HAP-1 (cell line): Measurements from ENCODE around the gene AGRN.

Experiments
- DNase-seq, 2 experiments: peaks; one replicate each; pipeline ENCODE4 v3.0.0-alpha.2; 2016 to 2020; ENCODE audit warnings: low spot score in 2 of 2
- H3K27me3 ChIP-seq: fragments of 250-450 bp; sonication (Bioruptor Pico); 2 replicates; pipeline ENCODE4 v1.5.1; 2020; ENCODE audit warnings: low read depth, mild to moderate bottlenecking, moderate library complexity
- H3K36me3 ChIP-seq: fragments of 250-450 bp; sonication (Bioruptor Pico); replicated peaks from 2 replicates; pipeline ENCODE4 v1.5.1; 2020; ENCODE audit warnings: mild to moderate bottlenecking
- H3K4me1 ChIP-seq: fragments of 250-450 bp; sonication (Bioruptor Pico); 2 replicates; pipeline ENCODE4 v1.5.1; 2020; ENCODE audit warnings: mild to moderate bottlenecking
- H3K4me3 ChIP-seq: fragments of 250-450 bp; sonication (Bioruptor Pico); 2 replicates; pipeline ENCODE4 v1.5.1; 2020; ENCODE audit warnings: mild to moderate bottlenecking, moderate library complexity
- H3K9me3 ChIP-seq: fragments of 250-450 bp; sonication (Bioruptor Pico); 2 replicates; pipeline ENCODE4 v1.5.1; 2020; ENCODE audit warnings: mild to moderate bottlenecking, moderate library complexity
- in situ Hi-C: fragments of 300-500 bp; cut with MboI; formaldehyde crosslinking; loops from 3 replicates; pipeline ENCODE4 v1.14.3; 2020; ENCODE audit warnings: low sequenced_read_pairs, inconsistent platforms, mixed read lengths

The AGRN gene

DNA sequence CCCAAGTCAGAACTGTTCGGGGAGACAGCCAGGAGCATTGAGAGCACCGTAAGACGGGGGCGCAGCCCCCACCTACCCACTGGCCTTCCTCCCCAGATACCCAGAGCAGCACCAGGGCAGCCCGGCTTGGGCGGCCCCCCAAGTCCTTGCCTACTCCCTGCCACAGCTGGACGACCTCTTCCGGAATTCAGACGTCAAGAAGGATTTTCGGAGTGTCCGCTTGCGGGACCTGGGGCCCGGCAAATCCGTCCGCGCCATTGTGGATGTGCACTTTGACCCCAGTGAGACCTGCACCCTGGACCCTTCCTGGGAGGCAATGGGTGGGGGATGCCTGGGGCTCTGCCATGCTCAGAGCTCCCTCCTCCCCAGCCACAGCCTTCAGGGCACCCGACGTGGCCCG lies 27.5 kb downstream of the AGRN start:
- in situ Hi-C loops = no loop called here
- Histone ChIP-seq H3K36me3 (peaks cover 63% of the 10 kb centered on the region), H3K9me3 (no peaks in the 10 kb centered on the region), H3K27me3 (no peaks in the 10 kb centered on the region), H3K4me1 (no peaks in the 10 kb centered on the region), H3K4me3 (no peak overlapping the region)
- no peak for DNase-seq

DNA sequence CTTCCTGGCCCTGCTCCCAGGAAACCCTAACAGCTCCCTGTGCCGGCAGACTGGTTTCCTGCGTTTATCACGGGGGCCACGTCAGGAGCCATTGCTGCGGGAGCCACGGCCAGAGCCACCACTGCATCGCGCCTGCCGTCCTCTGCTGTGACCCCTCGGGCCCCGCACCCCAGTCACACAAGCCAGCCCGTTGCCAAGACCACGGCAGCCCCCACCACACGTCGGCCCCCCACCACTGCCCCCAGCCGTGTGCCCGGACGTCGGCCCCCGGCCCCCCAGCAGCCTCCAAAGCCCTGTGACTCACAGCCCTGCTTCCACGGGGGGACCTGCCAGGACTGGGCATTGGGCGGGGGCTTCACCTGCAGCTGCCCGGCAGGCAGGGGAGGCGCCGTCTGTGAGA lies 28.0 kb downstream of the AGRN start:
- no peak overlapping the region for H3K4me3 ChIP-seq
- no peaks in the 10 kb centered on the region for H3K9me3 ChIP-seq
- H3K36me3 ChIP-seq = peaks cover 60% of the 10 kb centered on the region
- no peaks in the 10 kb centered on the region for H3K27me3 ChIP-seq
- no peak for DNase-seq
- H3K4me1 ChIP-seq = no peaks in the 10 kb centered on the region
- in situ Hi-C loops = no loop called here

DNA sequence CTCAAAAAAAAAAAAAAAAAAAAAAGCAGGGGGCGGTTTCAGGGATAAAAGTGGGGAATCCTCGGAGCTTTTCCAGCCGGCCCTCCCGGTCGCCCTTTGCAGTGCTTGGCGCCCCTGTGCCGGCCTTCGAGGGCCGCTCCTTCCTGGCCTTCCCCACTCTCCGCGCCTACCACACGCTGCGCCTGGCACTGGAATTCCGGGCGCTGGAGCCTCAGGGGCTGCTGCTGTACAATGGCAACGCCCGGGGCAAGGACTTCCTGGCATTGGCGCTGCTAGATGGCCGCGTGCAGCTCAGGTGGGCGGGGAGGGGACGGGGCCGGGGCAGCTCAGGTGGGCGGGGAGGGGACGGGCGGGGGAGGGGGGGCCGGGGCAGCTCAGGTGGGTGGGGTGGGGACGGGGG lies 28.8 kb downstream of the AGRN start:
- no peak for DNase-seq
- Histone ChIP-seq H3K4me1 (no peaks in the 10 kb centered on the region), H3K27me3 (no peaks in the 10 kb centered on the region), H3K4me3 (no peak overlapping the region), H3K9me3 (no peaks in the 10 kb centered on the region), H3K36me3 (peaks cover 57% of the 10 kb centered on the region)
- in situ Hi-C loops = no loop called here

DNA sequence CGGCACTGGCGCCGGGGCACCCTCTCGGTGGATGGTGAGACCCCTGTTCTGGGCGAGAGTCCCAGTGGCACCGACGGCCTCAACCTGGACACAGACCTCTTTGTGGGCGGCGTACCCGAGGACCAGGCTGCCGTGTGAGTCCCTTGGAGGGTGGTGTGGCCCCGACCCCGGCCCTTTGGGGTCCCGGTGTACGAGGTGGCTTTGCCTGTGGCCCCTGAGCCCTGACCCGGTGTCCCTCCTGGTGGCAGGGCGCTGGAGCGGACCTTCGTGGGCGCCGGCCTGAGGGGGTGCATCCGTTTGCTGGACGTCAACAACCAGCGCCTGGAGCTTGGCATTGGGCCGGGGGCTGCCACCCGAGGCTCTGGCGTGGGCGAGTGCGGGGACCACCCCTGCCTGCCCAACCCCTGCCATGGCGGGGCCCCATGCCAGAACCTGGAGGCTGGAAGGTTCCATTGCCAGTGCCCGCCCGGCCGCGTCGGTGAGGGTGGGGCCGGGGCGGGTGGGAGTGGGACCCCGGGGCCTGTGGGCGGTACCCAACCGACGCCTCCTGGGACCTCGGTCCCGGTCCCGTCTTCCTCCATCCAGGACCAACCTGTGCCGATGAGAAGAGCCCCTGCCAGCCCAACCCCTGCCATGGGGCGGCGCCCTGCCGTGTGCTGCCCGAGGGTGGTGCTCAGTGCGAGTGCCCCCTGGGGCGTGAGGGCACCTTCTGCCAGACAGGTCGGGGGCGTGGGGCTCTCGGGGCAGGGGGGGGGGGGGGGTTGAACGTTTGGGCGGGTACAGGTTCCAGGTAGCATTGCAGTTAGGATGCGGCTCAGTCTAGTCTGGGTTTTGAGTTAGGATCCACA lies 29.6 kb downstream of the AGRN start:
- Histone ChIP-seq H3K4me1 (no peaks in the 10 kb centered on the region), H3K4me3 (no peak overlapping the region), H3K36me3 (peaks cover 58% of the 10 kb centered on the region), H3K27me3 (no peaks in the 10 kb centered on the region), H3K9me3 (no peaks in the 10 kb centered on the region)
- in situ Hi-C loops = loop anchor here (5.0 kb wide), 1 partner anchor 53 kb away; no protein-coding TSS in a partner anchor
- no peak for DNase-seq

DNA sequence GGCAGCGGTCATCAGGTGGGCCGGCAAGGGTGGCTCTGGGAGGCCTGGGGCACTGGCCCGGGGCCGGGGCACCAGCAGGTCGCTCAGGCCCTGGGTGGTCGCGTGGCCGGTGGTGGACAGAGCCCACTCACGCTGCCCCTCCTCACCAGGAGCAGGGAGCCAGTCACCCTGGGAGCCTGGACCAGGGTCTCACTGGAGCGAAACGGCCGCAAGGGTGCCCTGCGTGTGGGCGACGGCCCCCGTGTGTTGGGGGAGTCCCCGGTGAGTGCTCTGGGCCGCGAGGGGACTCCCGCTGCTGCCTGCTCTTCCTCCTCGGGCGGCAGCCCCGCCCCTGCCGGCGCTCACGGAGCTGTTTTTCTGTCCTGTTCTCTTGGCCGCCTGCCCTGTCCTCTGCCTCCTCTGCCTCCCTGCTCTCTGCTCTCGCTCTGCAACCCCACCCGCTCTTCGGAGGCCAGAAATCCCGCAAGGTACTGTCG lies 30.7 kb downstream of the AGRN start:
- Histone ChIP-seq H3K9me3 (no peaks in the 10 kb centered on the region), H3K4me3 (no peak overlapping the region)

DNA sequence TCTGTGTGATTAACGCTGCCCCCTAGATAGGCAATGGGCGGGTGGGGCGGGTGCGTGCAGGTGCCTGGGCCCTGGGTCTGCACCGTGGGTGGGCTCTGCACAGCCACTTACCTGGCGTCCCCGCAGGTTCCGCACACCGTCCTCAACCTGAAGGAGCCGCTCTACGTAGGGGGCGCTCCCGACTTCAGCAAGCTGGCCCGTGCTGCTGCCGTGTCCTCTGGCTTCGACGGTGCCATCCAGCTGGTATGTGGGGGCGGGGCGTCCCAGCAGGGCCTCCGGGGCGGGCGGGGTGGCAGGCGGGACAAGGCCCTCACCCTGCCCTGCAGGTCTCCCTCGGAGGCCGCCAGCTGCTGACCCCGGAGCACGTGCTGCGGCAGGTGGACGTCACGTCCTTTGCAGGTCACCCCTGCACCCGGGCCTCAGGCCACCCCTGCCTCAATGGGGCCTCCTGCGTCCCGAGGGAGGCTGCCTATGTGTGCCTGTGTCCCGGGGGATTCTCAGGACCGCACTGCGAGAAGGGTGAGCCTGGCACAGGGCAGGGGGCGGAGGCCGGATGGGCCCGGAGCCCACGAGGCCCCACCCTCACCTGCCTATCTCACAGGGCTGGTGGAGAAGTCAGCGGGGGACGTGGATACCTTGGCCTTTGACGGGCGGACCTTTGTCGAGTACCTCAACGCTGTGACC lies 31.3 kb downstream of the AGRN start:
- Histone ChIP-seq H3K4me3 (no peak overlapping the region), H3K36me3 (peaks cover 52% of the 10 kb centered on the region), H3K9me3 (no peaks in the 10 kb centered on the region), H3K4me1 (no peaks in the 10 kb centered on the region), H3K27me3 (no peaks in the 10 kb centered on the region)
- DNase-seq = no peak
- in situ Hi-C loops = loop anchor here (5.0 kb wide), 1 partner anchor 51 kb away; no protein-coding TSS in a partner anchor

More for the DNA sequence above, 30.7 kb downstream of the AGRN start:
- in situ Hi-C loops = loop anchor here (5.0 kb wide), 1 partner anchor 52 kb away; no protein-coding TSS in a partner anchor
- no peaks in the 10 kb centered on the region for H3K27me3 ChIP-seq
- H3K4me1 ChIP-seq = no peaks in the 10 kb centered on the region
- H3K36me3 ChIP-seq = peaks cover 54% of the 10 kb centered on the region
- no peak for DNase-seq

DNA sequence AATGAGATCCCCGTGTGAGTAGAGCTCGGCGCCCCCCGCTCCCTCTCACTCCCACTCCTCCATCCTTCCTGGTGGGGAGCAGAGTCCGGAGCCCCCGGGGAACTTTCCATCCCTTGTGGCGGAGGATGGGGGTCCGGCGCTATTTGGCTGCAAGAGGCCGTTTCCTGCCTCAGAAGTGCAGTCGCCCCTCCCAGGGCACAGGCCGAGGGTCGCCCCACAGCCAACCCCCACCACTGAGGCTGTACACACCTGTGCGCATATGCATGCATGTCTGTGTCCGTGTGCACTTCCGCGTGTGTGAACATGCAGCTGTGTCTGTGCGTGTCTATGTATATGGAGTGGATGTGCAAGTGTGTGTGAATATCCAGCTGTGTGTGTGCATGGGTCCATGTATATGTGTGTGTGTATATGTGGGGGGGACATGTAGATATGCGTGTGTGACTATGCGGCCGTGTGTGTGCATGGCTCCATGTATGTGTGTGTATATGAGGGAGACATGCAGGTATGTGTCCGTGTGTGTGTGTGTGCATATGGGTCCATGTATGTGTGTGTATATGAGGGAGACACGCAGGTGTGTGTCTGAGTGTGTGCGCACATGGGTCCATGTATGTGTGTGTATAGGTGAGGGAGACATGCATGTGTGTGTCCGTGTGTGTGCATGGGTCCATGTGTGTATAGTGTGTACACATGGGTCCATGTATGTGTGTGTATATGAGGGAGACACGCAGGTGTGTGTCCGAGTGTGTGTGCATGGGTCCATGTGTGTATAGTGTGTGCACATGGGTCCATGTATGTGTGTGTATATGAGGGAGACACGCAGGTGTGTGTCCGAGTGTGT lies 32.3 kb downstream of the AGRN start:
- H3K9me3 ChIP-seq = no peaks in the 10 kb centered on the region
- no peak overlapping the region for H3K4me3 ChIP-seq
- no peaks in the 10 kb centered on the region for H3K4me1 ChIP-seq
- in situ Hi-C loops = loop anchor here (5.0 kb wide), 1 partner anchor 50 kb away; no protein-coding TSS in a partner anchor
- no peak for DNase-seq
- H3K36me3 ChIP-seq = peaks cover 44% of the 10 kb centered on the region
- H3K27me3 ChIP-seq = no peaks in the 10 kb centered on the region

DNA sequence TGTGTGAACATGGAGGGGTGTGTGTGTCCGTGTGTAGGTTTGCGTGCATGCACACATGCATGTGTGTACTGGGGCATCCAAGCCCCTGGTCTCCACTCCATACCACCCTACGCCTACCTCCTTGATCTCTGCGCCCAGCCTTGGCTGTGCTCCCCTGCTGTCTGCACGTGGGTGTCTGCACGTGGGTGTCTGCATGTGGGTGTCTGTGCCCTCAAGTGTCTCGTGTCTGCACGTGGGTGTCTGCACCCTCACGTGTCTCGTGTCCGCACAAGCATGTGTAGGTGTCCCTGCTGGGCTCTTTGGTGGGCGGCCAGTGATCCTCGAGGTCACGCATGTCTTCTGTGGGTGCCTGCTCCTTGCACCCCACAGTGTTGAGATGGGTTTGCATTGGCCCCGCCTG lies 33.1 kb downstream of the AGRN start:
- no peaks in the 10 kb centered on the region for H3K4me1 ChIP-seq
- DNase-seq = no peak
- H3K36me3 ChIP-seq = peaks cover 39% of the 10 kb centered on the region
- in situ Hi-C loops = loop anchor here (5.0 kb wide), 1 partner anchor 49 kb away; no protein-coding TSS in a partner anchor
- H3K4me3 ChIP-seq = no peak overlapping the region
- no peaks in the 10 kb centered on the region for H3K27me3 ChIP-seq
- no peaks in the 10 kb centered on the region for H3K9me3 ChIP-seq

DNA sequence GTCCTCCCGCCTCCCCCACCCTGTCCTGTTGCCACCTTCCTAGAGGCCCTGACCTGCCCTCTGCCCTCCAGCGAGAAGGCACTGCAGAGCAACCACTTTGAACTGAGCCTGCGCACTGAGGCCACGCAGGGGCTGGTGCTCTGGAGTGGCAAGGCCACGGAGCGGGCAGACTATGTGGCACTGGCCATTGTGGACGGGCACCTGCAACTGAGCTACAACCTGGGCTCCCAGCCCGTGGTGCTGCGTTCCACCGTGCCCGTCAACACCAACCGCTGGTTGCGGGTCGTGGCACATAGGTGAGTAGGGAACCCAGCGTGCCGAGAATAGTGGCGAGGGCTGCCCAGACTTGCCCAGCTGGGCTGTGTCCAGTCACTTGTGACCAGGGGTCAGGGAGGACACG lies 33.8 kb downstream of the AGRN start:
- Histone ChIP-seq H3K27me3 (no peaks in the 10 kb centered on the region), H3K4me3 (no peak overlapping the region), H3K4me1 (peaks cover under 1% of the 10 kb centered on the region; the same call in 1 of the 2 replicates), H3K9me3 (no peaks in the 10 kb centered on the region), H3K36me3 (peaks cover 39% of the 10 kb centered on the region)
- DNase-seq = no peak
- in situ Hi-C loops = loop anchor here (5.0 kb wide), 1 partner anchor 49 kb away; no protein-coding TSS in a partner anchor

DNA sequence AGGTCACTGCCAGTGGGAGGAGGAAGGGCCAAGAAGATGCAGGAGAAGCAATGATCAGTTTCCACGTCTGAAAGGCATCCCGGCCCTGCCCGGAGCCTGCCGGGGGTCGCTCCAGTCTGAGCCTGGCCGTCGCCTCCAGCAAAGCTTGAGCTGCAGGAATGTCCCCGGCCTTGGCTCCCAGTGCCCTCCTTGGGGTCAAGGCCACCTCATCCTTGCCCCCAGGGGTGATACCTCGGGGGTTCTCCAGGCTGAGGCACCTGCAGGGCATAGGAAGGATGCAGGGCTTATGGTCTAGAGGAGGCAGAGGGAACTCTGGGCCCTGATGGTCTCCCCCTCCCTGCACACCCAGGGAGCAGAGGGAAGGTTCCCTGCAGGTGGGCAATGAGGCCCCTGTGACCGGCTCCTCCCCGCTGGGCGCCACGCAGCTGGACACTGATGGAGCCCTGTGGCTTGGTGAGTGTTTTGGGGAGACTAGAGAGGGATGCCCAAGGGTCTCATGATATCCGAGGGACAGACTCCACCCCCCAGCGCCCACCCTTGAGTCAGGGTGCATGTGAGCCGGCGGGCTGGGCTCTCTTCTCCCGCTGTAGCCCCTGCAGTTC lies 34.3 kb downstream of the AGRN start:
- in situ Hi-C loops = loop anchor here (5.0 kb wide), 1 partner anchor 48 kb away; no protein-coding TSS in a partner anchor
- no peaks in the 10 kb centered on the region for H3K27me3 ChIP-seq

DNA sequence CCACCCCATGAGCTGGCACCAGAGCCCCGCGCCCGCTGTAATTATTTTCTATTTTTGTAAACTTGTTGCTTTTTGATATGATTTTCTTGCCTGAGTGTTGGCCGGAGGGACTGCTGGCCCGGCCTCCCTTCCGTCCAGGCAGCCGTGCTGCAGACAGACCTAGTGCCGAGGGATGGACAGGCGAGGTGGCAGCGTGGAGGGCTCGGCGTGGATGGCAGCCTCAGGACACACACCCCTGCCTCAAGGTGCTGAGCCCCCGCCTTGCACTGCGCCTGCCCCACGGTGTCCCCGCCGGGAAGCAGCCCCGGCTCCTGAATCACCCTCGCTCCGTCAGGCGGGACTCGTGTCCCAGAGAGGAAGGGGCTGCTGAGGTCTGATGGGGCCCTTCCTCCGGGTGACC lies 35.1 kb downstream of the AGRN start:
- Histone ChIP-seq H3K36me3 (peaks cover 39% of the 10 kb centered on the region), H3K4me3 (no peak overlapping the region), H3K9me3 (no peaks in the 10 kb centered on the region), H3K27me3 (no peaks in the 10 kb centered on the region), H3K4me1 (peaks cover 7% of the 10 kb centered on the region)
- in situ Hi-C loops = loop anchor here (5.0 kb wide), 1 partner anchor 47 kb away; no protein-coding TSS in a partner anchor
- DNase-seq = no peak

More for the DNA sequence above, 34.3 kb downstream of the AGRN start:
- peaks cover 39% of the 10 kb centered on the region for H3K36me3 ChIP-seq
- peaks cover 4% of the 10 kb centered on the region for H3K4me1 ChIP-seq
- no peaks in the 10 kb centered on the region for H3K9me3 ChIP-seq
- no peak for DNase-seq
- H3K4me3 ChIP-seq = no peak overlapping the region

DNA sequence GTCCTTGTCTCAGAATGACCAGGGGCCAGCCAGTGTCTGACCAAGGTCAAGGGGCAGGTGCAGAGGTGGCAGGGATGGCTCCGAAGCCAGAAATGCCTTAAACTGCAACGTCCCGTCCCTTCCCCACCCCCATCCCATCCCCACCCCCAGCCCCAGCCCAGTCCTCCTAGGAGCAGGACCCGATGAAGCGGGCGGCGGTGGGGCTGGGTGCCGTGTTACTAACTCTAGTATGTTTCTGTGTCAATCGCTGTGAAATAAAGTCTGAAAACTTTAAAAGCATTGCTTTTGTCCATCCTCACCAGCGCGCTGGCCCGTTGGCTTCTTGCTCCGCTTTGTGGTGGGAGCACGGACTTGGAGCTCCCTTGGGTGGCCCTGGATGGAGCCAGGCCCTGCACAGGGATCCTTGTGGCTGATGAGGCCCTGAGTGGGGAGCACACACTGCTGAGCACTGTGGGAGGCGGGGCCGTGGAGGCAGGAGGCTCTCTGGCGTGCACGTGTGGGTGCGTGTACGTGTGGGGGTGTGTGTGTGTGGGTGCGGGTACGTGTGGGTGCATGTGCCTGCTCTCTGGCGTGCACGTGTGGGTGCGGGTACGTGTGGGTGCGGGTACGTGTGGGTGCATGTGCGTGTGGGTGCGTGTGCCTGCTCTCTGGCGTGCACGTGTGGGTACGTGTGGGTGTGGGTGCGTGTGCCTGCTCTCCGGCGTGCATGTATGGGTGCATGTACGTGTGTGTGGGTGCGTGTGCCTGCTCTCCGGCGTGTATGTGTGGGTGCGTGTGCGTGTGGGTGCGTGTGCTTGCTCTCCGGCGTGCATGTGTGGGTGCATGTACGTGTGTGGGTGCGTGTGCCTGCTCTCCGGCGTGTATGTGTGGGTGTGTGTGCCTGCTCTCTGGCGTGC lies 36.2 kb downstream of the AGRN start:
- DNase-seq = no peak
- Histone ChIP-seq H3K36me3 (peaks cover 34% of the 10 kb centered on the region), H3K27me3 (no peaks in the 10 kb centered on the region), H3K4me3 (no peak overlapping the region), H3K9me3 (no peaks in the 10 kb centered on the region), H3K4me1 (peaks cover 10% of the 10 kb centered on the region)
- in situ Hi-C loops = no loop called here
